K562 (cell line): Measurements from ENCODE around the gene IGSF23. TPM values are rescaled to one million over a fixed set of nuclear protein-coding genes. Genes with fewer than 3 reads are reported as not detected.
A peak's percentile ranks its signal among the peaks of the same experiment; 100 is the strongest.

ENCODE experiments used
- CEBPG ChIP-seq, 3 experiments: fragments of 200-800 bp in 1 of 3; sonication (Bioruptor generic) in 1 of 3; sonication (generic) in 1 of 3; formaldehyde crosslinking in 1 of 3; IDR thresholded peaks in 2 of 3; conservative IDR thresholded peaks in 1 of 3; 2 replicates each; pipeline versions ENCODE4 v1.6.1 to v1.8.0; 2016 to 2022; ENCODE audit warnings: missing compliant biosample characterization in 2 of 3, missing genetic modification characterization in 2 of 3, mild to moderate bottlenecking in 1 of 3, missing genetic modification reagents in 1 of 3
- CTBP1 ChIP-seq: fragments of 450-650 bp; IDR thresholded peaks from 2 replicates; pipeline ENCODE4 v1.6.1; 2016; ENCODE audit warnings: borderline replicate concordance
- HMG20A ChIP-seq: fragments of 450-650 bp; formaldehyde crosslinking; conservative IDR thresholded peaks from 2 replicates; pipeline ENCODE4 v1.4.0; 2020; ENCODE audit warnings: mild to moderate bottlenecking, mixed read lengths
- IRF1 ChIP-seq: sonication (generic); formaldehyde crosslinking; IDR thresholded peaks from 2 replicates; pipeline ENCODE4 v1.8.0; 2022; ENCODE audit warnings: missing genetic modification reagents, mild to moderate bottlenecking, borderline replicate concordance
- JUND ChIP-seq, 2 experiments: IDR thresholded peaks; 2 replicates in 1 of 2; 3 replicates in 1 of 2; pipeline ENCODE4 v1.6.1; 2011; ENCODE audit warnings: borderline replicate concordance in 2 of 2, low read depth in 2 of 2, low read length in 2 of 2, improper control_type of control experiment in 1 of 2, missing biosample characterization in 1 of 2, missing genetic modification characterization in 1 of 2, missing genetic modification reagents in 1 of 2
- KDM1A ChIP-seq, 2 experiments: fragments of 450-650 bp; IDR thresholded peaks; 2 replicates each; pipeline ENCODE4 v1.6.1; 2016; ENCODE audit warnings: mild to moderate bottlenecking in 2 of 2
- KLF1 ChIP-seq: fragments of 450-650 bp; IDR thresholded peaks from 2 replicates; pipeline ENCODE4 v1.6.1; 2016; ENCODE audit warnings: missing genetic modification characterization, missing compliant biosample characterization
- MAFG ChIP-seq: fragments of 450-650 bp; conservative IDR thresholded peaks from 2 replicates; pipeline ENCODE4 v1.6.1; 2016; ENCODE audit warnings: missing genetic modification characterization, missing compliant biosample characterization
- MED1 ChIP-seq: sonication (generic); formaldehyde crosslinking; IDR thresholded peaks from 2 replicates; pipeline ENCODE4 v1.8.1; 2023; ENCODE audit warnings: missing genetic modification reagents, borderline replicate concordance
- SIN3B ChIP-seq: fragments of 450-650 bp; IDR thresholded peaks from 2 replicates; pipeline ENCODE4 v1.6.1; 2017; ENCODE audit warnings: low read depth, mild to moderate bottlenecking, moderate library complexity
- THRB ChIP-seq: fragments of 450-650 bp; formaldehyde crosslinking; conservative IDR thresholded peaks from 2 replicates; pipeline ENCODE4 v1.4.0; 2022; ENCODE audit warnings: mild to moderate bottlenecking, missing genetic modification characterization
- USF1 ChIP-seq: sonication (generic); formaldehyde crosslinking; IDR thresholded peaks from 2 replicates; pipeline ENCODE4 v1.9.0; 2022; ENCODE audit warnings: mild to moderate bottlenecking, missing genetic modification reagents
- USF2 ChIP-seq: sonication (generic); formaldehyde crosslinking; IDR thresholded peaks from 2 replicates; pipeline ENCODE4 v1.5.0; 2020; ENCODE audit warnings: missing genetic modification reagents
- WHSC1 ChIP-seq: IDR thresholded peaks from one replicate; pipeline ENCODE4 v1.6.1; 2012; ENCODE audit warnings: low read length, control low read depth, inconsistent platforms
- ZBTB2 ChIP-seq: fragments of 450-650 bp; IDR thresholded peaks from 2 replicates; pipeline ENCODE4 v1.6.1; 2016; ENCODE audit warnings: antibody characterized with exemption
- ZNF57 ChIP-seq: fragments of 450-650 bp; formaldehyde crosslinking; IDR thresholded peaks from 2 replicates; pipeline ENCODE4 v1.4.0; 2020; ENCODE audit warnings: mild to moderate bottlenecking, moderate library complexity
- ZNF778 ChIP-seq: fragments of 450-650 bp; formaldehyde crosslinking; IDR thresholded peaks from 2 replicates; pipeline ENCODE4 v1.4.0; 2020; ENCODE audit warnings: mild to moderate bottlenecking, moderate library complexity
- polyA plus RNA-seq, 8 experiments: library from polyadenylated mRNA; depleted of rRNA in 4 of 8; stranded (reverse) in 5 of 8; unstranded in 3 of 8; fragments of >200 nt; fragmentation: Nextera tagmentation in 2 of 8; fragmentation: Illumina TruSeq in 1 of 8; extraction: Ambion mirVana in 2 of 8; extraction: Trizol in 1 of 8; gene quantifications; 2 replicates each; pipeline versions ENCODE4 v1.2.1 to v1.2.3, GENCODE V29; 2011 to 2014; ENCODE audit warnings: inconsistent platforms in 1 of 8, missing spikeins in 1 of 8
- total RNA-seq, 7 experiments: library from RNA; depleted of rRNA in 6 of 7; stranded (reverse); fragments of >200 nt in 6 of 7; fragmentation: Illumina TruSeq in 2 of 7; extraction: Trizol in 2 of 7; gene quantifications; 2 replicates each; pipeline versions ENCODE4 v1.2.1 to v1.2.3, GENCODE V29; 2011 to 2021; ENCODE audit warnings: low replicate concordance in 1 of 7

IGSF23 gene
- total and polyA plus RNA-seq, 9 of the 15 experiments (the other 6 are each of a cell fraction or from before 2014, with no cell fraction given), result not detected

GRCh38 chr19:44685877-44686276 is 72.5 kb downstream of the IGSF23 start (continued):
- TF ChIP-seq THRB (CRISPR knock-in tag) (no peak), CEBPG (CRISPR knock-in tag; IDR thresholded peaks at IDR 0.05) (no peak), CEBPG (tag; conservative IDR thresholded peaks at IDR 0.05 in 1 of 2, IDR thresholded peaks at IDR 0.05 in 1 of 2) (no peak), USF1 (CRISPR knock-in tag) (no peak), KDM1A (IDR thresholded peaks at IDR 0.05) (peak; percentile 8 to 38; a peak in 2 of 4 replicates), USF2 (CRISPR knock-in tag) (no peak), WHSC1 (no peak), ZNF57 (CRISPR knock-in tag) (no peak), JUND (IDR thresholded peaks at IDR 0.05; ENCODE audit: borderline replicate concordance, low read depth, low read length) (no peak), JUND (tag; IDR thresholded peaks at IDR 0.05; ENCODE audit: borderline replicate concordance, low read depth, low read length) (0 out of 3 replicates have a peak, but pooled peaks have one; percentile 14), KLF1 (no peak), IRF1 (CRISPR knock-in tag) (no peak), MAFG (tag) (0 out of 2 replicates have a peak, but pooled peaks have one; percentile 35), CTBP1 (peak; percentile 33; the same call in 1 of the 2 replicates), ZBTB2 (no peak), ZNF778 (no peak), MED1 (CRISPR knock-in tag) (no peak), SIN3B (no peak), HMG20A (CRISPR knock-in tag) (no peak)
